ENCODE measurements around the gene LIMD2.
"Not testable (repeated sequence)": the region's sequence is repeated elsewhere in the genome, so short reads cannot be mapped to it uniquely, and the experiment has no call there.

The LIMD2 gene

DNA sequence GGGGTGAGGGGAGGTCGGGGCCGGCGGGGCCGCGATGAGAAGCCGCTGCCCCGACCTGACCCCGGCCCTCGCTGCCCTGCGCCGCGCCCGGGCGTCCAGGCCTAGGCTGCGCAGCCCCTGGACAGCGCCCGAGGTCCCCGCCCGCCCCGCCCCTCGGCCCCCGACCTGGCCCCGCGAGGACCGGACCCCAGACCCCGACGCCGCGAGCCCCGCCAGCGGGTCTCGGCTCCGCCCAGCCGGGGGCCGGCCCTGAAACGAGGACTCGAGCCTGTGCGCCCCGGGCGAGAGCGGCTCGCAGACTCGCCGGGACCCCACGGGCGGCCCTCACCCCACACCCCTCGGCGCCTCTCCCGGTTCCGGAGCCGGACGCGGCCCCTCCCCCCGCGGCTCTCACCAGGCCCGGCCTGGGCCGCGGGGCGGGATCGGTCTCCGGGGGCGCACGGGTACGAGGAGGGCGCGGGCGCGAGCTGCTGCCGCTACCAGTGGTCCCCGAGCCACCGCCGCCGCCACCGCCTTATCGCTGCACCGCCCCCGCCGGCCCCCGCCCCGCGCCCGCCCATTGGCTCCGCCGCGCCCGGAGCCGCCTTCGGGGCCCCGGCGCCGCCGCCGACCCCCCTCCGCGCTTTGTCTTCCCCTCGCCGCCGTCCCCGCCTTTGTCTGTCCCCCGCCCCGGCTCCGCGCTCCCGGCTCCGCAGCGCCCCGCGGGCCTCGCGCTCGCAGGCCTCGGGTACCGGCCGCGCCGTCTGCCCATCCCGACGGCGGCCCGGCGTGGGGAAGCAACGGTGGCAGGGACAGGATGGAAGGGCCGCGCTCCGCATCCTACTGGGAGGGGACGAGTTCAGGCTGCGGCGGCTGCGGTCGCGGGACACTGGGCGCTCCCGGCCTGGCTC, at the start of gene LIMD2:
Gene LIMD2 (minus strand): TSS at position 488 of the 890 bp plus-strand sequence. CDS start 827 bp downstream, outside the sequence.
- DNase-seq: peak; percentile 92

GRCh38 chr17:63741408-63742173, 41.7 kb upstream of the LIMD2 start, which contains the start of gene STRADA:
Gene STRADA (minus strand): TSS chr17:63741799. CDS start chr17:63728369, 13,430 bp downstream.
- peak; percentile 99 for DNase-seq

GRCh38 chr17:63741143-63741407, 41.1 kb upstream of the LIMD2 start:
- no peak for DNase-seq

- DNase-seq: no peak
Measured at GRCh38 chr17:63740464-63741142, 40.7 kb upstream of the LIMD2 start.

DNA sequence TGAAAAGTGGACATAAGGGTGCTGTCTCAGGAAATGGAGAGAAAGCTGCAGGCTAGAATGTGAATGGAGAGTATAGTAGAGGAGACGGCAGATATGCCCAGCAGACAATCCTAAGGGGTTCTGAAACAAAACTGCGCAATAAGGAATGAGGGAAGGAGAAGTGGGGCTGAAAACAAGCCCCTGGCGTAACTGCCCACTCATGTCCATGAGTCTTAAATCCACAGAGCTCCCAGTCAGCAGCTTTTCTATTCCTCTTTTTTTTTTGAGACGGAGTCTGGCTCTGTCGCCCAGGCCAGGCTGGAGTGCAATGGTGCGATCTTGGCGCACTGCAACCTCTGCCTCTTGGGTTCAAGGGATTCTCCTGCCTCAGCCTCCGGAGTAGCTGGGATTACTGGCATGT, 35.8 kb upstream of the LIMD2 start:
- DNase-seq: no peak

DNA sequence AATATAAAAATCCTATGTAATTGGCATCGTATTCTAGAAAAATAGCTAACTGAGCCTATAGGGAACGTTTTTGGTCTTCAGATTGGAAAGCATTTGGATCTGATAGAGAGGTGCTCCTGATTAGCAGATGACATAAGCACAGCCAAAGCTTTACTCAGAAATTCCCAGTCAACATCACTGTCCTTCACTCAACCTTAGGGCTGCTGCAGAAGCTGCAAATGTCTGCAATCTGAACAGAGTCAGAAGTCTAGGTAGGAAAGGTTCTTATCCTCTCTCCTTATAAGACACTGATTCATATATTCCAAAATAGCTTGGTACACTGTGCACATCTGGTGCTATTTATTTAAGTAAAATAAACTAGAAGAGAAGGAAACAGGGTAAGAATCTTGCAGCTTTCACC, 22.5 kb upstream of the LIMD2 start:
- DNase-seq: no peak

GRCh38 chr17:63720194-63720593, 20.3 kb upstream of the LIMD2 start:
- not testable (repeated sequence) for DNase-seq

- no peak for DNase-seq
Measured at GRCh38 chr17:63718988-63719387, 19.1 kb upstream of the LIMD2 start.

DNA sequence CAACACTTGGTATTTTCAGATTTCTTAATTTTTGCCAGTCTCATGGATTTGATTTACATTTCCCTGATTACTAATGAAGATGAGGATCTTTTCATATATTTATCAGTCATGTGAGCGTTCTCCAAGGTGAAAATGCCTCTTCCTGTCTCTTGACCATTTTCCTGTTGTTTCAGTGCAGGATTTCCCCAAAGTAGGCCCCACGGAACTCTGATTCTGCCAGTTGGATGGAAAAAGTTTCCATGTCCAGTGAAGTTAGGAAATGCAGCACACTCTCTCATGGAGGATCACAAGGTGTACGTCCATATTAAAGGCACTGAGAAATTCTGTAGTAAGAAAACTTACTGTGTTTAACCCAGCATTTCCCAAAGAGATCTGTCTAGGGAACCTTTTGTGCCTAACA, 16.5 kb upstream of the LIMD2 start:
- DNase-seq: no peak

GRCh38 chr17:63714550-63715277, 14.8 kb upstream of the LIMD2 start:
- no peak for DNase-seq

DNA sequence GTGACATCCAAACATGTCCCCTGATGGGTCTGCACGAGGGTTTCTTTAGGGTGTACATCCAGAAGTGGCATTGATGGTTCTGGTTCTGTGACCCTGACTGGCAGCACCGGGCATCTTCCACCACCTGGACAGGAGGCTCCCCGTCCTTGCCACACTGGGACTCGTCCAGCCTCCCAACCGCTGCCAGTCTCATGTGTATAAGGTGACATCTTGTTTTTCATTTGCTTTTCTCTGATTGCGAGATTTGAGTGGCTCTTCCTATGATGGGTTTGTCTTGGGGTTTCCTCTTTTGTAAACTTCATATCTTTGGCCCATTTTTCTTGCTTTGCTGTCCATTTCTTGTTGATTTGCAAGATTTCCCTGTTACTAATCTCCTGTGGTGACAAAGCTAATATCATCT, 9.2 kb upstream of the LIMD2 start:
- DNase-seq: no peak

DNA sequence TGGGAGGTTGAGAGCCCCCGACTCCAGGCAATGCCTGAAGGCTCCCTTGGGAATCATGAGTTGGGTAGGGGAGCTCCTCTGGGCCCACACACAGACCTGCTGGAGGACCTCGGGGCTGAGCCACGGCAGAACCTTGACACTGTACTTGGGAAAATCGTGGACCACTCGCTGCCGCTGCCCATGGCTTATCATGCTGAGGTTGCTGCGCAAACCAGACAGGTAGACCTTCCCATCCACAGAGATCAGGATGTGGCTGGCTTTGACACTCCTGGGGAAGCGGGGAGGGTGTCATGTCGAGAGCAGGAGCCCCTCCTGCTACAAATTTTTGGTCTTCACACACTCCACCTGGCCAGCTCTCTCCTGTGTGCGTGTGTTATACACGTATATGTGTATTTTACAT, 7.2 kb upstream of the LIMD2 start:
- DNase-seq: no peak

GRCh38 chr17:63706336-63707082, 6.6 kb upstream of the LIMD2 start:
- DNase-seq: no peak

DNA sequence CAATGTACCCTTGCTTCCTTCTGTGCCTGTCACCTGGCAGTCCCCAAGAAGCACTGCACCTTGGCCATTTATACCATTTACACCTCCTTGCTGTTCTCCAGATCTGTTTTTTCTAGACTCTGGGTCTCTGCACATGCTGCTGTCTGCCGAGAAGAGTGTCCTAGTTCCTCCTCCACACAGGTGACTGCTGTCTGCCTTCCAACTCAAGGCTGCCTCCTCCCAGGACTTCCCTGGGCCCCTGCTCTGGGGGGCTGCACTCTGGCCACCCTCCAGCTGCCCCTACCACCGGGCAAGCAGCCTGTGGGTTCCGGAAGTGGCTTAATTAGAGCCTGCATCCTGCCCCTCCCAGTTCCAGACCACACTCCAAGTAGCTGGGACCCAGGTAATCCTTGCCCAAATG, 5.7 kb upstream of the LIMD2 start:
- DNase-seq: no peak

DNA sequence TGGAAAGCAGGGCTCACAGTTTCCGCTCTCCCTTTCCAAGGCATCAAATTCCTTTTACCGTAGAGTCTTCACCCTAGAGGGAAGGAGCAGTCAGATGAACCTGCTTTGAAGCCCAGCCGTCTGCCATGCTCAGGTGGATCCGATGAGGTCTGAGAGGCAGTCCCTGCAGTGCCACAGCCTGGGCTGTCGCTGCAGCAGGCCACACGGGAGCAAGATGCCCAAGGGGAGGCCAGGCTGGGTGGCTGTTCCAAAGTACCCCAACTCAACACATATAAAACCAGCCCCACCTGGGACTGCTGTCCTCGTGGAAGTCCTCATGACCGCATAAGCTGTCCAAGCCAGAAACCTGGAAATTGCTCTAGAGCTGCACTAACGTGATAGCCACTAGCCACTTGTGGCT, 4.9 kb upstream of the LIMD2 start:
- no peak for DNase-seq

DNA sequence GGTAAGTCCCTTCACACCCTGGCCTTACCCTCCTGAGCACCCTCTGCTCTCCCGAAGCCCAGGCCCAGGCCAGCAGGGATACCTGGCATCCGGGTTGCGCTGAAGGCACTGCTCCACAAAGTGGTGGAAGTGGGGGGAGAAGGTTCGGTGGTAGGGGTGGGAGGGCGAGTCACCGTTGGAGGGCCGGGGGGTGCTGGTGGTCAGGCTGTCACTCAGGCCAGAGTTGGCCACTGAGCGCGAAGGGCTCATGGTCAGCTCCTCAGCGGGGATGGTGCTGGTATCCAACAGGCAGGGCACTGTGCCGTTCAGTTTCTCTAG, 4.3 kb upstream of the LIMD2 start:
- no peak for DNase-seq

DNA sequence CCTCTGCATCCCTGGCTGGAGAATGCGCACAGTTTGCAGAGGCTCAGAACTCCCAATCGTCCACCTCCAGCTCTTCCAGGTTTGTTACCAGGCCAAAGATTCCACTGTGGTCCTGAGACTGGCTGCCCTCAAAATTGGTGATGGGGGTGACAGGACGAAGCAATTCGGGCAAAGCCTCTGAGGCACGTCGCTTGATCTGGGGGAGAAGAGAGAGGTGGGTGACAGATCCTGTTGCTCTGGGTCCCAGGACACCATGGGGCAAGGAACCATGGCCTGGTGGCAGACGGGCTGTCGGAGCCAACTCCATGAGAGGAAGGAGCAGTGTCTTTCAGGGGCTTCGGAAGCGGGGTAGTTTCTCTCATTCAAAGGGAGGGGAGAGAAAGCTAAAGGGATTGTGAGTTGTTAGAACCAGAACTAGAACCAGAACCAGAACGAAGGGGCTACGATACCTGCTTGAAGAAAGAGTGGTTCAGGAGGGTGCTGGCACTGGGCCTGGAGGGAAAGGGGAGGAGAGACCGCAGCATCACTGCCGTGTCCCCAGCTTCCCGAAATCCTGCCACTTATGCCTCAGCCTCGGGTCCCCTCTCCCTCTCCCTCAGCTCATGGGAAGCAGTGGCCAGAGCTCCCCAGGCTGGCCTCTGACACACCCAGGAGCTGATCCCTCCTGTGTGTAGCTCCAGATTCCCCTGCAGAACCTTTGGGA, 3.8 kb upstream of the LIMD2 start:
- DNase-seq: no peak

DNA sequence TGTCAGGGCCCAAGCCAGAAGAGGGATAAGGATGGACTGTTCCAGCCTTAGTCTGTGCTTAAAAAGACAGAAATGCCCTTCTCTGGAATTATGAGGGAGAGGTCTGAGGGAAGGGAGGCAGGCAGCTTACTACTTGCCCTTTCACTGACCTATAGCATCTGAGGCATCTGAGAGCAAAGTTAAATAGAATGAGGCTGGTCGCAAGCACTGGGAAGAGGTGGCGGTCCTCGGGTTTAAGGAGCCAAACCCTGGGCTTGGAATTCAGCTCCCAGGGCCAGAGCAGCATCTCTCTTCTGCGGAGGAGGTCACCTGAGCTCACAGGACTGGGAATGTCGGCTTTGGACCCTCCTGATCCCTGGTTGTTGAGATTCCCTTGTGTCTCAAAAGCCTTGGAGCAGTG, 3.1 kb upstream of the LIMD2 start:
- no peak for DNase-seq

GRCh38 chr17:63702721-63703015, 2.7 kb upstream of the LIMD2 start:
- no peak for DNase-seq

DNA sequence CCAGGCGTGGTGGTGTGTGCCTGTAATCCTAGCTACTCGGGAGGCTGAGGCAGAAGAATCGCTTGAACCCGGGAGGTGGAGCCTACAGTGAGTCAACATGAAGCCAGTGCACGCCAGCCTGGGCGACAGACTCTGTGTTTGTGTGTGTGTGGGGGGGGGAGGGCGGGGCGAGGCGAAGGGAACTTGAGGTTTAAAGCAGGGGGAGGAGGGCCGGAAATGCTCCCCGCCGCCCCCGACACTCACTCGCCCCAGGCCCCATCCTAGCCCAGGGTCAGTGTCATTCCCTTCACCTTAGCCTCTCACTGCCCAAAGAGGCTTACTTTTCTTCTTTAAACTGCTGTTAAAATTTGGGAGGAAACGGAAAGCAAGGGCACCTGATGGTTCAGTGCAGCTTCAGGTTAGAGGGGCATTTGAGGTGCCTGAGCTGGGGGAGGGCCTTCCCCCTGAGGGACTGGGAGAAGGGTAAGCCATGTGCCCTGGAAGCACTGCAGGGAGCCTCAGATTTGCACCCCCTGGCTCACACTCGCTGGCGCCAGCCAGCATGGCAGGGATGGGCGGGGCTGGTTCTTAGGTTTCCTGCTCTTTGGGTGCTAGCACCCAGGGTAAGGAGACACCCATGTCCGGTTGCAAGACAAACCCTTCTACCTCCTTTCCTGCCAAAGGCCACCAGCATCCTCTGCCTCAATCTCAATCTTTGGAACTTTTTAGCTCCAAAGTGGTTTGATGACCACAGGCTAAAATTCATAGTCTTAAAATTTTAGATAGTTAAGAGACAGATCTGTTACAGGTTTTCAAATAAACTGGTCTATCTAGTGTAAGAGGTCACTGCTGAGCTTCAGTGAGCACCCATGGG, 2.2 kb upstream of the LIMD2 start:
- peak; percentile 81 for DNase-seq

GRCh38 chr17:63701456-63701820, 1.5 kb upstream of the LIMD2 start:
- no peak for DNase-seq
